Liver (tissue), 3 donors: ENCODE results near the gene NBEA.

Experiments used
- CTCF ChIP-seq: fragments of 150-350 bp; IDR thresholded peaks from 2 replicates; pipeline ENCODE4 v1.5.1; 2017; ENCODE audit warnings: improper control_type of control experiment, low read depth, low read length; ENCODE audit not compliant: missing input control
- FOXA1 ChIP-seq: IDR thresholded peaks from 2 replicates; pipeline ENCODE4 v1.6.1; 2016; ENCODE audit warnings: antibody characterized with exemption
- MAX ChIP-seq: IDR thresholded peaks from 2 replicates; pipeline ENCODE4 v1.6.1; 2016; ENCODE audit warnings: antibody characterized with exemption
- RAD21 ChIP-seq, 2 donors: IDR thresholded peaks; 2 replicates each; pipeline ENCODE4 v1.6.1; 2016; ENCODE audit warnings: antibody characterized with exemption in 2 of 2, mild to moderate bottlenecking in 2 of 2
- REST ChIP-seq: IDR thresholded peaks from 2 replicates; pipeline ENCODE4 v1.6.1; 2016; ENCODE audit warnings: antibody characterized with exemption, mild to moderate bottlenecking
- SP1 ChIP-seq: IDR thresholded peaks from 2 replicates; pipeline ENCODE4 v1.6.1; 2018; ENCODE audit warnings: antibody characterized with exemption, mild to moderate bottlenecking
- YY1 ChIP-seq: IDR thresholded peaks from 2 replicates; pipeline ENCODE4 v1.6.1; 2016; ENCODE audit warnings: antibody characterized with exemption, mild to moderate bottlenecking
- donor health status: healthy.
- donor health status: healthy.

GRCh38 chr13:35561540-35561939 lies 619.5 kb downstream of the NBEA start:
- no peak for TF ChIP-seq CTCF
- no peak for TF ChIP-seq REST
- TF ChIP-seq SP1, result no peak
- TF ChIP-seq YY1, result no peak
- TF ChIP-seq RAD21 (IDR thresholded peaks at IDR 0.05), result no peak
- no peak for TF ChIP-seq FOXA1
- no peak for TF ChIP-seq MAX
